GM23338 (cell line): Measurements from ENCODE around the gene DPM1. TPM values are rescaled to one million over a fixed set of nuclear protein-coding genes. Genes with fewer than 3 reads are reported as not detected.

Source experiments
- ATAC-seq: fragments of 200-7000 bp; cut with Tn5 transposase; 3 replicates; pipeline ENCODE4 v1.9.1; 2020
- DNase-seq: peaks from one replicate; pipeline ENCODE4 v3.0.0-alpha.2; 2015; ENCODE audit warnings: low spot score
- H2AFZ ChIP-seq: fragments of 200-600 bp; sonication (generic); 2 replicates; pipeline ENCODE4 v1.8.0; 2016; ENCODE audit warnings: antibody characterized with exemption, mild to moderate bottlenecking, moderate library complexity
- H3F3A ChIP-seq: fragments of 200-600 bp; sonication (generic); replicated peaks from 2 replicates; pipeline ENCODE4 v1.8.0; 2017; ENCODE audit warnings: antibody characterized with exemption, mixed run types, low read depth
- H3K27ac ChIP-seq: fragments of 200-600 bp; sonication (generic); 2 replicates; pipeline ENCODE4 v1.6.1; 2016; ENCODE audit warnings: low read depth
- H3K27me3 ChIP-seq: fragments of 200-600 bp; sonication (generic); 2 replicates; pipeline ENCODE4 v1.8.0; 2016; ENCODE audit warnings: mild to moderate bottlenecking, mixed run types, moderate library complexity; ENCODE audit not compliant: insufficient read depth
- H3K36me3 ChIP-seq: fragments of 200-600 bp; sonication (generic); 2 replicates; pipeline ENCODE4 v1.8.0; 2016; ENCODE audit warnings: mild to moderate bottlenecking; ENCODE audit not compliant: insufficient read depth
- H3K4me1 ChIP-seq: fragments of 200-600 bp; sonication (generic); 2 replicates; pipeline ENCODE4 v1.8.0; 2016; ENCODE audit warnings: mild to moderate bottlenecking, moderate library complexity; ENCODE audit not compliant: insufficient read depth
- H3K4me2 ChIP-seq: fragments of 200-600 bp; sonication (generic); 2 replicates; pipeline ENCODE4 v1.7.1; 2017; ENCODE audit warnings: mixed run types
- H3K4me3 ChIP-seq: fragments of 200-600 bp; sonication (generic); 2 replicates; pipeline ENCODE4 v1.6.1; 2016; ENCODE audit warnings: mixed run types
- H3K79me2 ChIP-seq: fragments of 200-600 bp; sonication (generic); replicated peaks from 2 replicates; pipeline ENCODE4 v1.8.0; 2017; ENCODE audit warnings: mild to moderate bottlenecking; ENCODE audit not compliant: insufficient read depth
- H3K9me2 ChIP-seq: fragments of 200-600 bp; sonication (generic); 2 replicates; pipeline ENCODE4 v1.8.0; 2017; ENCODE audit not compliant: insufficient read depth
- H4K20me1 ChIP-seq: fragments of 200-600 bp; sonication (generic); replicated peaks from 2 replicates; pipeline ENCODE4 v1.8.0; 2017; ENCODE audit warnings: mild to moderate bottlenecking; ENCODE audit not compliant: insufficient read depth
- H3K27ac Mint-ChIP-seq: 2 replicates; pipeline ENCODE4 v1.8.0; 2020; ENCODE audit warnings: inconsistent platforms, mild to moderate bottlenecking, moderate library complexity, mixed read lengths
- H3K27me3 Mint-ChIP-seq: 3 replicates; pipeline ENCODE4 v1.8.0; 2022; ENCODE audit warnings: low read depth, mild to moderate bottlenecking, moderate library complexity, mixed read lengths, inconsistent platforms; ENCODE audit not compliant: insufficient read depth, poor library complexity
- H3K36me3 Mint-ChIP-seq: 3 replicates; pipeline ENCODE4 v1.8.0; 2021; ENCODE audit warnings: low read depth, mild to moderate bottlenecking, inconsistent platforms, moderate library complexity, mixed read lengths
- H3K4me1 Mint-ChIP-seq: 3 replicates; pipeline ENCODE4 v1.8.0; 2020; ENCODE audit warnings: mild to moderate bottlenecking, inconsistent platforms, mixed read lengths
- H3K4me3 Mint-ChIP-seq: 3 replicates; pipeline ENCODE4 v1.8.0; 2021; ENCODE audit warnings: moderate library complexity, mild to moderate bottlenecking, inconsistent platforms, mixed read lengths
- H3K9me3 Mint-ChIP-seq: 3 replicates; pipeline ENCODE4 v1.8.0; 2020; ENCODE audit warnings: moderate library complexity, mild to moderate bottlenecking, inconsistent platforms, mixed read lengths
- ETS1 ChIP-seq: IDR thresholded peaks from 2 replicates; pipeline ENCODE4 v1.6.1; 2016; ENCODE audit warnings: antibody characterized with exemption
- JUNB ChIP-seq: IDR thresholded peaks from one replicate; pipeline ENCODE4 v1.6.1; 2016; ENCODE audit warnings: antibody characterized with exemption; ENCODE audit not compliant: unreplicated experiment
- REST ChIP-seq: IDR thresholded peaks from one replicate; pipeline ENCODE4 v1.6.1; 2018; ENCODE audit warnings: antibody characterized with exemption; ENCODE audit not compliant: unreplicated experiment
- ZNF462 ChIP-seq: fragments of 250-450 bp; sonication (Bioruptor Pico); IDR thresholded peaks from 2 replicates; pipeline ENCODE4 v1.5.0; 2020; ENCODE audit warnings: mild to moderate bottlenecking, moderate library complexity
- polyA plus RNA-seq: library from polyadenylated mRNA; unstranded; fragments of >200 nt; fragmentation: Nextera tagmentation; extraction: Ambion mirVana; gene quantifications from 2 replicates; pipeline ENCODE4 v1.2.1, GENCODE V29; 2016
- total RNA-seq: library from RNA; depleted of rRNA; stranded (reverse); fragments of >200 nt; shearing (Covaris generic); gene quantifications from 2 replicates; pipeline ENCODE4 v1.2.3, GENCODE V29; 2014

DPM1 gene
- total and polyA plus RNA-seq, 2 experiments from 2014 or later: 71.7 to 130 TPM

- no peak for TF ChIP-seq ZNF462 (CRISPR knock-in tag)
- TF ChIP-seq REST: no peak
Observed at GRCh38 chr20:50893620-50894019, 64.7 kb downstream of the DPM1 start (continued).

GRCh38 chr20:50892394-50892793 is 65.9 kb downstream of the DPM1 start:
- Histone ChIP-seq H3K79me2 (peaks cover 54% of the 10 kb centered on the region), H3K36me3 (peaks cover 56% of the 10 kb centered on the region), H3K4me3 (no peak overlapping the region), H3K27me3 (no peaks in the 10 kb centered on the region), H4K20me1 (peaks cover 66% of the 10 kb centered on the region), H3K9me2 (no peaks in the 10 kb centered on the region), H3K4me2 (no peak overlapping the region), H3K4me1 (no peaks in the 10 kb centered on the region; the same call in 1 of the 2 replicates), H3K27ac (0 out of 2 replicates have a peak overlapping the region, but pooled peaks have one; percentile 6), H2AFZ (no peak overlapping the region), H3F3A (peaks cover 34% of the 10 kb centered on the region; the same call in 1 of the 2 replicates)
- Mint-ChIP-seq H3K27me3 (peaks cover 14% of the 10 kb centered on the region), H3K4me3 (no peak overlapping the region), H3K4me1 (peaks cover 6% of the 10 kb centered on the region; the same call in 1 of the 3 replicates), H3K9me3 (no peaks in the 10 kb centered on the region), H3K36me3 (peaks cover 91% of the 10 kb centered on the region), H3K27ac (no peak overlapping the region)
- ATAC-seq (no peak), DNase-seq (no peak)
- TF ChIP-seq ETS1 (no peak), JUNB (no peak)
